ENCODE data around the gene TNF. TPM values are rescaled to one million over a fixed set of nuclear protein-coding genes. Genes with fewer than 3 reads are reported as not detected.

The TNF gene
- total RNA-seq, 2 donors from 2014 or later = 0.23 TPM; not detected in 1

- H3K9me3 ChIP-seq = no peaks in the 10 kb centered on the region
- H3K36me3 ChIP-seq = no peaks in the 10 kb centered on the region
- DNase-seq (ENCODE audit: low spot score) = no peak
- intact Hi-C loops (cut with DNase I) = no loop called here
- H3K4me3 ChIP-seq = no peak overlapping the region
- no peaks in the 10 kb centered on the region for H3K27me3 ChIP-seq (replicated peaks; ENCODE audit: insufficient read depth)
- WGBS = 76% methylated on average over 3 of the region's 3 CpGs
- no peak overlapping the region for H3K27ac ChIP-seq
- TF ChIP-seq POLR2A (IDR thresholded peaks at IDR 0.05) = no peak
- TF ChIP-seq, protein P1, sequence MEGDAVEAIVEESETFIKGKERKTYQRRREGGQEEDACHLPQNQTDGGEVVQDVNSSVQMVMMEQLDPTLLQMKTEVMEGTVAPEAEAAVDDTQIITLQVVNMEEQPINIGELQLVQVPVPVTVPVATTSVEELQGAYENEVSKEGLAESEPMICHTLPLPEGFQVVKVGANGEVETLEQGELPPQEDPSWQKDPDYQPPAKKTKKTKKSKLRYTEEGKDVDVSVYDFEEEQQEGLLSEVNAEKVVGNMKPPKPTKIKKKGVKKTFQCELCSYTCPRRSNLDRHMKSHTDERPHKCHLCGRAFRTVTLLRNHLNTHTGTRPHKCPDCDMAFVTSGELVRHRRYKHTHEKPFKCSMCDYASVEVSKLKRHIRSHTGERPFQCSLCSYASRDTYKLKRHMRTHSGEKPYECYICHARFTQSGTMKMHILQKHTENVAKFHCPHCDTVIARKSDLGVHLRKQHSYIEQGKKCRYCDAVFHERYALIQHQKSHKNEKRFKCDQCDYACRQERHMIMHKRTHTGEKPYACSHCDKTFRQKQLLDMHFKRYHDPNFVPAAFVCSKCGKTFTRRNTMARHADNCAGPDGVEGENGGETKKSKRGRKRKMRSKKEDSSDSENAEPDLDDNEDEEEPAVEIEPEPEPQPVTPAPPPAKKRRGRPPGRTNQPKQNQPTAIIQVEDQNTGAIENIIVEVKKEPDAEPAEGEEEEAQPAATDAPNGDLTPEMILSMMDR (IDR thresholded peaks at IDR 0.05) = no peak
- TF ChIP-seq POLR2AphosphoS5 (IDR thresholded peaks at IDR 0.05) = no peak
- no peaks in the 10 kb centered on the region for H3K4me1 ChIP-seq (replicated peaks)
These were observed 6.8 kb upstream of the TNF start for GRCh38 chr6:31568537-31568961.

- TF ChIP-seq POLR2A (IDR thresholded peaks at IDR 0.05) (no peak), POLR2AphosphoS5 (IDR thresholded peaks at IDR 0.05) (no peak)
- TF ChIP-seq, protein P1 (IDR thresholded peaks at IDR 0.05) = no peak
- intact Hi-C loops (cut with DNase I) = no loop called here
- no peaks in the 10 kb centered on the region for H3K9me3 ChIP-seq
- H3K36me3 ChIP-seq = no peaks in the 10 kb centered on the region
- 100% methylated on average over 1 of the region's 1 CpG for WGBS
- no peaks in the 10 kb centered on the region for H3K27me3 ChIP-seq (replicated peaks; ENCODE audit: insufficient read depth)
- DNase-seq (ENCODE audit: low spot score) = no peak
- no peak overlapping the region for H3K4me3 ChIP-seq
- H3K27ac ChIP-seq = no peak overlapping the region
- no peaks in the 10 kb centered on the region for H3K4me1 ChIP-seq (replicated peaks)
These were observed 5.4 kb upstream of the TNF start for GRCh38 chr6:31569861-31570536.

- Histone ChIP-seq H3K27me3 (replicated peaks; ENCODE audit: insufficient read depth) (no peaks in the 10 kb centered on the region), H3K36me3 (no peaks in the 10 kb centered on the region), H3K4me1 (replicated peaks) (no peaks in the 10 kb centered on the region), H3K27ac (no peak within 1 kb of the TSS), H3K9me3 (no peaks in the 10 kb centered on the region), H3K4me3 (no peak within 1 kb of the TSS)
- TF ChIP-seq POLR2AphosphoS5 (IDR thresholded peaks at IDR 0.05) = no peak
- no peak for TF ChIP-seq POLR2A (IDR thresholded peaks at IDR 0.05)
- TF ChIP-seq, protein P1 (IDR thresholded peaks at IDR 0.05) = no peak
- intact Hi-C loops (cut with DNase I) = no loop called here
- WGBS = 84% methylated on average over 27 of the region's 27 CpGs
- no peak for DNase-seq (ENCODE audit: low spot score)
These were observed 3.1 kb upstream of the TNF start, which contains the start of gene LTA for GRCh38 chr6:31572041-31572911. Gene LTA (plus strand): TSS chr6:31572289. CDS start chr6:31572743, 454 bp downstream.

- no peaks in the 10 kb centered on the region for H3K36me3 ChIP-seq
- no peaks in the 10 kb centered on the region for H3K4me1 ChIP-seq (replicated peaks)
- intact Hi-C loops (cut with DNase I) = no loop called here
- no peak for DNase-seq (ENCODE audit: low spot score)
- TF ChIP-seq POLR2A (IDR thresholded peaks at IDR 0.05) (no peak), POLR2AphosphoS5 (IDR thresholded peaks at IDR 0.05) (no peak)
- TF ChIP-seq, protein P1 (IDR thresholded peaks at IDR 0.05) = no peak
- H3K27me3 ChIP-seq (replicated peaks; ENCODE audit: insufficient read depth) = no peaks in the 10 kb centered on the region
- H3K9me3 ChIP-seq = no peaks in the 10 kb centered on the region
- H3K4me3 ChIP-seq = no peak overlapping the region
- H3K27ac ChIP-seq = no peak overlapping the region
- 88% methylated on average over 9 of the region's 9 CpGs for WGBS
These were observed 1.9 kb upstream of the TNF start for GRCh38 chr6:31573239-31574105.

Measured in prostate gland (tissue), 2 donors.